ENCODE results near the gene ENTPD2. TPM values are rescaled to one million over a fixed set of nuclear protein-coding genes. Genes with fewer than 3 reads are reported as not detected.

Gene ENTPD2
- total and polyA plus RNA-seq, 10 of the 15 experiments (the other 5 are each of a cell fraction or from before 2014, with no cell fraction given), result 0.15 to 1.8 (median 0.65) TPM; not detected in 2

DNA sequence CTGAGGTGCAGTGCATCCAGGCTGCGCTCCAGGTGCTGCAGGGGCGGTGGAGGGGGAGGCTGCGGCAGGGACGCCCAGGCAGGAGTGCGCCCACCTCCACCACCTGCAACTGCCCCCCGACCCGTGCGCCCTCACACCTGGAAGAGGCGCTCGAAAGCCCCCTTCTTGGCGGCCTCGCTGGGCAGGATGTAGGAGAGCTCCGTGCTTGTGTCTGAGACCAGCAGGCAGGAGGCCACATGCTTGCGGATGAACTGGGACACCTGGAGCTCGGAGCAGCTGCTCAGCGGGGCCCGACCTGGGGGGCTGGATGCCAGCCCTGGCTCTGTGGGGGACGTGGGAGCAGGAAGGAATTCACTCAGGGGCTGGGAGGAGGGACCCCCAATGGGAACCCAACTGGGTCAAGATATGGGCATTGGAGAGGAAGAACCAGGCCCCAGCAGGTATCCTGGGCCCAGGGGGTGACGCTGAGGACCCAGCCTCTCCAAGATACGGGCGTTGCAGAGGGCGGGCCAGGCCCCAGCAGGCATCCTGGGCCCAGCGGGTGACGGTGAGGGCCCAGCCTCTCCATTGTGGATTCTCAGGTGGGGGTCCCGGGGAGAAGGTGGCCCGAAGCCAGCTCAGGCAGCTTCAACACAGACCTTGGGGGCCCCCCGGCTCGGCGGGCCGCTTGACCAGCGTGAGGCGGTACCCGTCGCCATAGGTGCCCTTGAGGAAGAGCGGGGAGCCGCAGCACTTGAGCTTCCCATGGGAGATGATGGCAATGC lies 38.9 kb downstream of the ENTPD2 start:
- POLR2A ChIA-PET, result no interaction called here
- DNase-seq (ENCODE audit: low read depth, low spot score) (no peak), FAIRE-seq (no peak), ATAC-seq (no peak)
- no TSS peak for BruUV-seq (replicated peaks)
- CTCF ChIA-PET, result no interaction called here
- in situ Hi-C loops (cut with MboI), result no loop called here
- RAD21 ChIA-PET (ENCODE audit: unreplicated experiment), result no interaction called here
- Histone ChIP-seq H3K4me3 (no peak overlapping the region), H2AFZ (ENCODE audit: control insufficient read depth, low read depth, low read length) (no peak overlapping the region), H3K27me3 (replicated peaks in 1 of 2; ENCODE audit: control insufficient read depth in 2 of 2, insufficient read depth in 2 of 2, low read length in 1 of 2) (no peaks in the 10 kb centered on the region), H3K4me1 (ENCODE audit: control insufficient read depth, insufficient read depth, low read length) (no peaks in the 10 kb centered on the region), H4K20me1 (ENCODE audit: control insufficient read depth, insufficient read depth) (no peaks in the 10 kb centered on the region), H3K79me2 (ENCODE audit: control insufficient read depth, insufficient read depth, low read length) (no peaks in the 10 kb centered on the region), H3K9me3 (replicated peaks; ENCODE audit: control insufficient read depth, insufficient read depth, low read length) (no peaks in the 10 kb centered on the region; the same call in 2 of the 3 replicates), H3K36me3 (ENCODE audit: control insufficient read depth in 2 of 2, insufficient read depth in 2 of 2, low read length in 1 of 2) (no peaks in the 10 kb centered on the region), H3K27ac (ENCODE audit: control insufficient read depth, insufficient read depth) (no peak overlapping the region), H3K4me2 (ENCODE audit: control insufficient read depth, insufficient read depth) (no peak overlapping the region), H3K9ac (ENCODE audit: control insufficient read depth, insufficient read depth, low read length) (no peak overlapping the region)
- 86% methylated on average over 34 of the region's 36 CpGs for WGBS (ENCODE audit: insufficient coverage, insufficient replicate concordance, low lambda C conversion rate, missing lambda C conversion rate)
- intact Hi-C loops (cut with micrococcal nuclease; ENCODE audit: unreplicated experiment), result no loop called here
- SMC1A ChIA-PET (ENCODE audit: uncharacterized antibody, unreplicated experiment), result no interaction called here
- TF ChIP-seq PML (IDR thresholded peaks at IDR 0.05; ENCODE audit: low read length), result no peak
- TF ChIP-seq, protein P1, sequence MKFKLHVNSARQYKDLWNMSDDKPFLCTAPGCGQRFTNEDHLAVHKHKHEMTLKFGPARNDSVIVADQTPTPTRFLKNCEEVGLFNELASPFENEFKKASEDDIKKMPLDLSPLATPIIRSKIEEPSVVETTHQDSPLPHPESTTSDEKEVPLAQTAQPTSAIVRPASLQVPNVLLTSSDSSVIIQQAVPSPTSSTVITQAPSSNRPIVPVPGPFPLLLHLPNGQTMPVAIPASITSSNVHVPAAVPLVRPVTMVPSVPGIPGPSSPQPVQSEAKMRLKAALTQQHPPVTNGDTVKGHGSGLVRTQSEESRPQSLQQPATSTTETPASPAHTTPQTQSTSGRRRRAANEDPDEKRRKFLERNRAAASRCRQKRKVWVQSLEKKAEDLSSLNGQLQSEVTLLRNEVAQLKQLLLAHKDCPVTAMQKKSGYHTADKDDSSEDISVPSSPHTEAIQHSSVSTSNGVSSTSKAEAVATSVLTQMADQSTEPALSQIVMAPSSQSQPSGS (IDR thresholded peaks at IDR 0.05; ENCODE audit: low read length), result no peak
- no peak for TF ChIP-seq MYC (IDR thresholded peaks at IDR 0.05; ENCODE audit: insufficient read depth, insufficient read length, insufficient replicate concordance, low read length, severe bottlenecking)
- TF ChIP-seq WRNIP1 (IDR thresholded peaks at IDR 0.05; ENCODE audit: borderline replicate concordance, low read depth, low read length), result no peak
- TF ChIP-seq BHLHE40 (IDR thresholded peaks at IDR 0.05; ENCODE audit: borderline replicate concordance in 1 of 2, low read depth in 2 of 2, low read length in 1 of 2), result no peak
- TF ChIP-seq BMI1 (IDR thresholded peaks at IDR 0.05; ENCODE audit: borderline replicate concordance), result no peak
- TF ChIP-seq, protein P2, sequence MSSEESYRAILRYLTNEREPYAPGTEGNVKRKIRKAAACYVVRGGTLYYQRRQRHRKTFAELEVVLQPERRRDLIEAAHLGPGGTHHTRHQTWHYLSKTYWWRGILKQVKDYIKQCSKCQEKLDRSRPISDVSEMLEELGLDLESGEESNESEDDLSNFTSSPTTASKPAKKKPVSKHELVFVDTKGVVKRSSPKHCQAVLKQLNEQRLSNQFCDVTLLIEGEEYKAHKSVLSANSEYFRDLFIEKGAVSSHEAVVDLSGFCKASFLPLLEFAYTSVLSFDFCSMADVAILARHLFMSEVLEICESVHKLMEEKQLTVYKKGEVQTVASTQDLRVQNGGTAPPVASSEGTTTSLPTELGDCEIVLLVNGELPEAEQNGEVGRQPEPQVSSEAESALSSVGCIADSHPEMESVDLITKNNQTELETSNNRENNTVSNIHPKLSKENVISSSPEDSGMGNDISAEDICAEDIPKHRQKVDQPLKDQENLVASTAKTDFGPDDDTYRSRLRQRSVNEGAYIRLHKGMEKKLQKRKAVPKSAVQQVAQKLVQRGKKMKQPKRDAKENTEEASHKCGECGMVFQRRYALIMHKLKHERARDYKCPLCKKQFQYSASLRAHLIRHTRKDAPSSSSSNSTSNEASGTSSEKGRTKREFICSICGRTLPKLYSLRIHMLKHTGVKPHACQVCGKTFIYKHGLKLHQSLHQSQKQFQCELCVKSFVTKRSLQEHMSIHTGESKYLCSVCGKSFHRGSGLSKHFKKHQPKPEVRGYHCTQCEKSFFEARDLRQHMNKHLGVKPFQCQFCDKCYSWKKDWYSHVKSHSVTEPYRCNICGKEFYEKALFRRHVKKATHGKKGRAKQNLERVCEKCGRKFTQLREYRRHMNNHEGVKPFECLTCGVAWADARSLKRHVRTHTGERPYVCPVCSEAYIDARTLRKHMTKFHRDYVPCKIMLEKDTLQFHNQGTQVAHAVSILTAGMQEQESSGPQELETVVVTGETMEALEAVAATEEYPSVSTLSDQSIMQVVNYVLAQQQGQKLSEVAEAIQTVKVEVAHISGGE (CRISPR knock-in tag; IDR thresholded peaks at IDR 0.05), result no peak
- TF ChIP-seq NFIC (IDR thresholded peaks at IDR 0.05; ENCODE audit: low read depth, low read length), result no peak
- no peak for TF ChIP-seq SPI1 (IDR thresholded peaks at IDR 0.05; ENCODE audit: borderline replicate concordance, insufficient read depth, low read depth, low read length)
- TF ChIP-seq RELA (IDR thresholded peaks at IDR 0.05; ENCODE audit: borderline replicate concordance, partially characterized antibody), result no peak
- TF ChIP-seq KDM1A (IDR thresholded peaks at IDR 0.05; ENCODE audit: borderline replicate concordance), result no peak
- TF ChIP-seq, protein P3, sequence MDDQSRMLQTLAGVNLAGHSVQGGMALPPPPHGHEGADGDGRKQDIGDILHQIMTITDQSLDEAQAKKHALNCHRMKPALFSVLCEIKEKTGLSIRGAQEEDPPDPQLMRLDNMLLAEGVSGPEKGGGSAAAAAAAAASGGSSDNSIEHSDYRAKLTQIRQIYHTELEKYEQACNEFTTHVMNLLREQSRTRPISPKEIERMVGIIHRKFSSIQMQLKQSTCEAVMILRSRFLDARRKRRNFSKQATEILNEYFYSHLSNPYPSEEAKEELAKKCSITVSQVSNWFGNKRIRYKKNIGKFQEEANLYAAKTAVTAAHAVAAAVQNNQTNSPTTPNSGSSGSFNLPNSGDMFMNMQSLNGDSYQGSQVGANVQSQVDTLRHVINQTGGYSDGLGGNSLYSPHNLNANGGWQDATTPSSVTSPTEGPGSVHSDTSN (IDR thresholded peaks at IDR 0.05; ENCODE audit: insufficient replicate concordance, low read depth, low read length), result no peak
